Activated naive CD4-positive, alpha-beta T cell treated with anti-CD3 and anti-CD28 coated beads, Interleukin-2, amount 50 U/mL, for 16 hours (primary cell): ENCODE data around the gene CNGB1.
"Not testable (repeated sequence)": the region's sequence is repeated elsewhere in the genome, so short reads cannot be mapped to it uniquely, and the experiment has no call there.

Experiments
- DNase-seq: peaks from one replicate; pipeline ENCODE4 v3.0.0-alpha.2; 2020

CNGB1 gene

GRCh38 chr16:57970970-57971369 is at the start of gene CNGB1:
Gene CNGB1 (minus strand): TSS chr16:57971128. CDS start chr16:57967286, 3,842 bp downstream.
- no peak for DNase-seq

GRCh38 chr16:58019866-58020538 is 49.1 kb upstream of the CNGB1 start:
- no peak for DNase-seq

- no peak for DNase-seq
These were observed 47.9 kb upstream of the CNGB1 start for GRCh38 chr16:58018803-58019202.

GRCh38 chr16:58016840-58017446 is 46.0 kb upstream of the CNGB1 start:
- DNase-seq = no peak

DNA sequence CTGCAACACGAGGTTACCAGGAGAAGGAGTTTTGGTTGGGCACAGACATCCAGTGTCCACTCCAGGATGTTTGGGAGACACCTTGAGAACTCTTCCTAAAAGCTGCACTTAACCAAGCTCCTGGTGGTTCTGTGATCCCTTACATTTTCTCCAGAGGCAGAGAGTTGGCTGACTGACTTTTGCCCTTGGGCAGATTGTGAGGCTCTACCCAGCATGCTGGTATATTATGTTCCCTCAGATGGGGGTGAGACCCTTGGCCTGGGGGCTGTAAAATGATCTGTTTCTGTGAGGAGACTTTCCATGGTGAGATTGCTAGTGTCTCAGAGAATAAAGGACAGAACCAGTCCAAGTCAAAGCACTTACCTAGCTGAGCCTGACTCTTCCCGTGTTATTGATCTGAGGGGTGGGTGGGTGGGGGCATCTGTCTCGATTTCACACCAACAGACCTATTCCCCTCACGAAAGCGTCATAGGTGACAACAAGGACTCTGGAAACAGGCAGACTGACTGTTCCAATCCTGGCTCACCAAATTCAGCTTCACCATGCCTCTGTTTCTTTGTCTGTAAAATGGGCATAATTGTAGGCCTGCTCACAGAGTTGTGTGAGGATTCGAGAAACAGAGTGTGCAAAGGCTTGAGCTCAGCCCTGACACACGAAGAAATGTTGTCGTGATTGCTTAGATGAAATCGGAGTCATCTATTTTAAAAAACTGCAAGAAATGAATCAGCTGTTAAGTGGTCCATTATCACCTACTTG is 42.5 kb upstream of the CNGB1 start:
- no peak for DNase-seq

DNA sequence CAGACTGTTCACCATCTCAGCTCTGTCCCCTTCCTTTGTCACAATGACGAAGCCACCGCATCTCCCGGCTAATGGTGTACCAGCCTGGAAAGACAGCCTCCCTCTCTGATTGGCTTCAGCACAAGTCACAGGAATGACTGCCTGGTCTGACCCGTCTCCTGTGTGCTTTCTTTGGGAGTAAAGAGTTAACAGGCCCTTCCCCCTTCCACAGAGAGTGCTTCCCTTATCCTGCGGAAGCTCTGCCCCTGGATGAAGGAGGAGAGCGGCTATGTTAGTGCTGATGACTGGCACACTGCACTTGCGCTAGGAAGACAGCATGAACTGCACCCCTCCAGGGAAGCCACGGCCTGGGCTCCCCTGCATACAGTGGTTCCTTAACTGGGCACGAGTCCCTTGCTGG is 41.6 kb upstream of the CNGB1 start:
- no peak for DNase-seq

GRCh38 chr16:58011652-58012051 is 40.7 kb upstream of the CNGB1 start:
- DNase-seq = no peak

GRCh38 chr16:58010886-58011285 is 40.0 kb upstream of the CNGB1 start:
- DNase-seq = no peak

GRCh38 chr16:58009856-58010416 is 39.0 kb upstream of the CNGB1 start:
- no peak for DNase-seq

GRCh38 chr16:58004736-58005135 is 33.8 kb upstream of the CNGB1 start:
- not testable (repeated sequence) for DNase-seq

DNA sequence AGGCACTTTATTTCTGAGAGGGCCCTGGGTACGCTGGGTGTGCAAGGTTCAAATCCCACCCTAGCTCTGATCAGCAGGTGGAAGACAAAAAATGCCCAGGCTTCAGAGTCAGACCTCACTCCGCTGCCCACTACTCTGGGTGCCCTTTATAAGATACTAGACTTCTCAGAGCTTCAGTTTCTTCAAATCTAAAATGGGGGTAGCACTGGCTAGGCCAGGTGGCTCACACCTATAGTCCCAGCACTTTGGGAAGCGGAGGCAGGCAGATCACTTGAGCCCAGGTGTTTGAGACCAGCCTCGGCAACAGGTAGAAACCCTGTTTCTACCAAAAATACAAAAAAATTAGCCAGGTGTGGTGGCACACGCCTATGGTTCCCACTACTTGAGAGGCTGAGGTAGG is 32.0 kb upstream of the CNGB1 start:
- no peak for DNase-seq

GRCh38 chr16:58002416-58002800 is 31.5 kb upstream of the CNGB1 start:
- DNase-seq = no peak

DNA sequence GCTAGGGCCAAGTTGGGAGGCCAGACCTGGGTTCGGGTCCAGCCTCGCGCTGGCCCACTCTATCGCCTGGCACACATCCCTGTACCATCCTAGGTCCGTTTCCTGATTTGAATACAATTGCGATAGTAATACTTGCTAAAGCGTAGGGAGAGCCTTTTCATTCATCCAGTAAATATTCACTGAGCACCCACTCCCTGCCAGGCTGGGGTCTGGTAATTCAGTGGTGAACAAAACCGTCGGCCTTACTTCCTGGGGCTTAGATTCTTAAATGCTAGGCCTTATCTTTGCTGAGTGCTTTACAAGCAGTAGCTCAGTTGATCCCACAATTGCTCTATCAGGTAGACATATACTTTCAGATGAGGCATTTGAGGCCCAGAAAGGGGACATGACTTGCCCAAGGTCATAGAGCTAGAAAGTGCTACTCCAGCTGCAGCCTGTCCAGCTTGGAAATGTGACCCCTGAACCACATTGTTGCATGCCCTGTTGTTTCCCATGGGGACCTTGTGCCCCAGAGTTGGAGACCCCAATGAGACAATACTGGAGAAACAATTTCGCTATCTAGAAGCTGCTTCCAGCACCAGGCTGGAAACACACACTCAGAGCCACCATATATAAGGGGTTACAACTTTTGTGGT is 31.0 kb upstream of the CNGB1 start:
- no peak for DNase-seq

GRCh38 chr16:58000706-58001676 is 30.1 kb upstream of the CNGB1 start, which contains the start of gene USB1:
Gene USB1 (plus strand): TSS chr16:58001407. CDS start chr16:58001484, 77 bp downstream.
- DNase-seq = peak; percentile 83

DNA sequence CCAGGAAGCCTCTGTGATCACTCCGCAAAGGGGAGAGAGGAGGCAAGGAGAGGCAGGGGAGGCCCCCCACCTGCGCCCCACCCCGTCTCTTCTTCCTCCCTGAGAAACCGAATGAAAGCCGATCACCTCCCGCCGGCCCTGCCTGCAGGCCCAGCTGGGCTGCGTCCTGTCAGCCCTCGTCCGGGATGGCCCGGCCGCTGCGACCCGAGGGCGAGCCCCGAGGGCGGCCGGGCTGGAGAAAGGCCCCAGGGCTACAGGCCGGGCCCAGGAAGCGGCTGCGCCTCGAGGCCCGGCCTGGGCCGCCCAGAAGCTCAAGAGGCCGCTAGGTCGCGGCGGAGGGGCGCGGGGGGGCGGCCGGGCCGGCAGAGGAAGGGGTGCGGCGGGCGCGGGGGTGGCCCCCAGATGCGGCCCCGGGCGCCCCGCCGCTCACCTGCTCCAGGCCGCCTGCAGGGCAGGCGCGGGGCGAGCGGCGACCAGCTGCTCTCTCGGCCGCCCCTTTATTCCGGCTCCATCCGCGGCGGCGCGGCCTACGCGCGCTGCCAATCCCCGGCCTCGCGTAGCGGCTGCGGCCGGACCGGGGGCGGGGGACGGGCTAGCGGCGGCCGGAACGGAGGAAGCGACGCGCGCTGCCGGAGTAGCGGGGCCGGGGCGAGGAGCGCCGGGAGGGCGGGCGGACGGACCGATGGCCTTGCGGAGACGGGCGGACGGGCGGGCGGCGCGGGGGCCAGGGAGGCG is 29.2 kb upstream of the CNGB1 start, which contains the start of gene ZNF319:
ZNF319 (minus strand) TSS at position 702 of the 735 bp plus-strand sequence. CDS start 2,407 bp downstream, outside the sequence.
- peak; percentile 25 for DNase-seq

DNA sequence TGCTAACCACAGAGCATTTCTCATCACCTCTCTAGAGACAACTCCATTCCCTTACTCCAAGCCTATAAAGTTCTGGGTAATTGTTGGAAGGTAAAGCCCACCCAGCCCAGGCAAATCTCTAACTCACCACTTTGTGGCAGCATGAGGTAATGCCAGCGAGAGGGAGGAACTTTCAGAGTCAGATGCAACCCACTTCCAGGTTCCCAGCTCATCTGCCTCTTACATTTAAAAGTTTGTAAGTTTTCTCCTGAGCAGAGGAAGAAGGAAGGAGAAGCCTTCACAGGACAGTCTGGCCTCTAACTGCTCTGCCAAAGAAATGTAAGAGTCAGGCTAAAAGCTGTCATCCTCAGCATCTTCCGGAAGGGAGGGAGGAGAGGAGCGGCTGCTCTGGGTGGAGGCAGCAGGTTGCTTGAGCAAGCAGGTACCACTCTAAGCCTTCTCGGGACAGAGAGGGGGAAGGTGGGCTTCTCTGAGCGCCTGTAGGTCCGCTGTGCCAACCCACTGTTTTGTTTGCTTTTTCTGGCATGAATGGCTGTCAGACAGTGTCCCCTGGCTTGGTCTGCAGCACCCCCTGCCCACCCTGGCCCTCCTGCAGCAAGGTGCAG is 28.5 kb upstream of the CNGB1 start:
- DNase-seq = peak; percentile 34

DNA sequence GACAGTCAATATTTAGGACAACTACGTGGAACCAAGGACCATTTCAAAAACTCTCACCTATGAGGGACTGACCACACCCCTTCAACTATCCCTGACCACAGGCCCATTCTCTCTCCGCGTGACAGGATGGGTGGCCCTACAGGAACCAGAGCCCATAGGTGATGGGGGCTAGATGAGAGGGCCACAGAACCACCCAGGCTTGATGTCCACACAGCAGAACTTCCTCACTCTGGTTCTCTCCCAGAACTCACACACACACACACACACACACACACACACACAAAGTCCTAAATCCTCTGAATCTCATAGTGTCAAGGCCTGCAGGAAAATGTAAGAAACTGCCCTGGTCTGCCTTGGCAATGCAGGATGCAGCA is 28.1 kb upstream of the CNGB1 start:
- DNase-seq = no peak

GRCh38 chr16:57998486-57998885 is 27.6 kb upstream of the CNGB1 start:
- peak; percentile 33 for DNase-seq

DNA sequence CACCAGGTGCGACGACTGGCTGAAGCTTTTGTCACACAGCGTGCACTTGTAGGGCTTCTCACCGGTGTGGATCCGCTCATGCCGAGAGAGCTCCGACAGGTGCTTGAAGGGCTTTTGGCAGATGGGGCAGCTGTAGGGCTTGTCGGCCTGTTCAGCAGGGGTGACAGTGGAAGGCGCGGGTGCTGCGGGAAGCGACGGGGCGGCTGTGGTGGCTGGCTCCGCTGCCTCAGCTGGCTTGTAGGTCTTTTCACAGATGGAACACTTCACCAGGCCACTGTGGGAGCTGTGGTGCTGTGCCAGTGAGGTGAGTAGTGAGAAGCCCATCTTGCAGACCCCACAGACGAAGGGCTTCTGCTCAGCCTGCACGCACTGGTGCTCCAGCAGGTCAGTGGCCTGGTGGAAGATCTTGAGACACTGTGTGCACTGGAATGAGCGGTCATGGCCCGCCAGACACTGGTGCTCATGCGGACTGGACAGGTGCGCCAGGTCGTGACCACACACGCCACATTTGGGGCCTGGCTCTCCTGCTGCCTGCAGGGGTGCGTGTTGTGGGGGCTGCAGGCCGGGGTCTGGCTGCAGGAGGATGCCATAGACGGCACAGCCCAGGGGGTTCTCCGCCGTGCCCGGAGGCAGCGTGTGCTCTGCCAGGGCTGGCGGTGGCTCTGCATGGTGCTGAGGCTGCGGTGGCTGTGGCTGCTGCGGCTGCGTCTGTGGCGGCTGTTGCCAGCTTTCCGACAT is 26.8 kb upstream of the CNGB1 start:
- DNase-seq = no peak

DNA sequence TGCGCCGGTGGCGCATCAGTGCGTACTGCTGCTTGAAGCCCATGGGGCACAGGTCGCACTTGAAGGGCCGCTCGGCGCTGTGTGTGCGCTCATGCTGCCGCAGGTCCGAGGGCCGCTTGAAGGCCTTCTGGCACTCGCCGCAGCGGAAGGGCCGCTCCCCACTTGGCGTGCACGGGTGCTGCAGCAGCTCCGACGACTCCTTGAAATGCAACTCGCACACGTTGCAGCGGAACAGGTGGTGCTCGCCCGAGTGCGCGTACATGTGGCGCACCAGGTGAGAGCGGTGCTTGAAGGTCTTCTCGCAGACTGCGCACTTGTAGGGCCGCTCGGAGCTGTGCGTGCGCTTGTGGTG is 26.2 kb upstream of the CNGB1 start:
- DNase-seq = no peak
